HUES6 (cell line): ENCODE measurements around the gene CEP290.
A peak's percentile ranks its signal among the peaks of the same experiment; 100 is the strongest.
"Not testable (repeated sequence)": the region's sequence is repeated elsewhere in the genome, so short reads cannot be mapped to it uniquely, and the experiment has no call there.

Source experiments
- H3K27ac ChIP-seq: 2 replicates; pipeline ENCODE4 v1.7.0; 2013; ENCODE audit warnings: low read depth, mild to moderate bottlenecking, low read length, inconsistent platforms
- H3K27me3 ChIP-seq: 2 replicates; pipeline ENCODE4 v1.6.1; 2013; ENCODE audit warnings: low read length; ENCODE audit not compliant: control insufficient read depth, insufficient read depth
- H3K36me3 ChIP-seq: 2 replicates; pipeline ENCODE4 v1.6.1; 2013; ENCODE audit warnings: low read length; ENCODE audit not compliant: control insufficient read depth, insufficient read depth
- H3K4me1 ChIP-seq: 2 replicates; pipeline ENCODE4 v1.6.1; 2013; ENCODE audit warnings: low read length; ENCODE audit not compliant: control insufficient read depth, insufficient read depth
- H3K4me3 ChIP-seq: 2 replicates; pipeline ENCODE4 v1.5.1; 2013; ENCODE audit warnings: low read depth, low read length
- H3K9ac ChIP-seq: one replicate; pipeline ENCODE4 v1.6.1; 2013; ENCODE audit warnings: mild to moderate bottlenecking, low read length
- H3K9me3 ChIP-seq: 2 replicates; pipeline ENCODE4 v1.6.1; 2013; ENCODE audit warnings: low read depth, low read length; ENCODE audit not compliant: control insufficient read depth, insufficient read depth

The CEP290 gene

GRCh38 chr12:88044035-88044434 lies 97.9 kb downstream of the CEP290 start:
- Histone ChIP-seq H3K27me3 (no peaks in the 10 kb centered on the region), H3K36me3 (peaks cover 57% of the 10 kb centered on the region), H3K9ac (no peak overlapping the region), H3K27ac (no peak overlapping the region), H3K9me3 (no peaks in the 10 kb centered on the region), H3K4me3 (no peak overlapping the region), H3K4me1 (peaks cover 5% of the 10 kb centered on the region; the same call in 1 of the 2 replicates)

- Histone ChIP-seq H3K9me3 (0 out of 2 replicates have a peak, but pooled peaks cover under 1% of the 10 kb centered on the region), H3K27ac (no peak overlapping the region), H3K4me3 (no peak overlapping the region), H3K4me1 (peaks cover 21% of the 10 kb centered on the region; the same call in 1 of the 2 replicates), H3K27me3 (no peaks in the 10 kb centered on the region), H3K36me3 (no peaks in the 10 kb centered on the region), H3K9ac (no peak overlapping the region)
Measured at GRCh38 chr12:88037770-88038169, 104.1 kb downstream of the CEP290 start.

GRCh38 chr12:88036353-88036965 lies 105.4 kb downstream of the CEP290 start:
- no peak overlapping the region for H3K27ac ChIP-seq
- no peaks in the 10 kb centered on the region for H3K36me3 ChIP-seq
- H3K27me3 ChIP-seq = no peaks in the 10 kb centered on the region
- peak overlapping the region; percentile 98 for H3K4me3 ChIP-seq
- H3K9me3 ChIP-seq = 0 out of 2 replicates have a peak, but pooled peaks cover 4% of the 10 kb centered on the region
- peaks cover 21% of the 10 kb centered on the region; the same call in 1 of the 2 replicates for H3K4me1 ChIP-seq
- peak overlapping the region; percentile 90 for H3K9ac ChIP-seq

GRCh38 chr12:88035907-88036289 lies 106.0 kb downstream of the CEP290 start:
- Histone ChIP-seq H3K4me1 (peaks cover 21% of the 10 kb centered on the region; the same call in 1 of the 2 replicates), H3K4me3 (peak overlapping the region; percentile 98), H3K27ac (peak overlapping the region; percentile 37; the same call in 1 of the 2 replicates), H3K9me3 (peaks cover 8% of the 10 kb centered on the region), H3K9ac (peak overlapping the region; percentile 90), H3K27me3 (no peaks in the 10 kb centered on the region), H3K36me3 (no peaks in the 10 kb centered on the region)

- Histone ChIP-seq H3K27me3 (no peaks in the 10 kb centered on the region), H3K36me3 (no peaks in the 10 kb centered on the region), H3K9me3 (peaks cover 14% of the 10 kb centered on the region), H3K4me1 (peaks cover 21% of the 10 kb centered on the region; the same call in 1 of the 2 replicates), H3K9ac (peak overlapping the region; percentile 90), H3K27ac (peak overlapping the region; percentile 37; the same call in 1 of the 2 replicates), H3K4me3 (peak overlapping the region; percentile 98)
Measured at GRCh38 chr12:88035271-88035906, 106.5 kb downstream of the CEP290 start.

GRCh38 chr12:88031161-88031560 lies 110.7 kb downstream of the CEP290 start:
- not testable (repeated sequence) for H3K27ac ChIP-seq, H3K27me3 ChIP-seq, H3K4me3 ChIP-seq, H3K9ac ChIP-seq, H3K4me1 ChIP-seq, H3K36me3 ChIP-seq
- H3K9me3 ChIP-seq = peaks cover 16% of the 10 kb centered on the region

GRCh38 chr12:88029093-88029665 lies 112.7 kb downstream of the CEP290 start, which contains the start of gene C12orf50:
C12orf50 (minus strand) TSS chr12:88029401; CDS start chr12:88026962, 2,439 bp downstream.
- no peaks in the 10 kb centered on the region for H3K4me1 ChIP-seq
- no peaks in the 10 kb centered on the region for H3K36me3 ChIP-seq
- no peak within 1 kb of the TSS for H3K27ac ChIP-seq
- H3K9me3 ChIP-seq = peaks cover 16% of the 10 kb centered on the region
- H3K27me3 ChIP-seq = no peaks in the 10 kb centered on the region
- no peak within 1 kb of the TSS for H3K9ac ChIP-seq
- H3K4me3 ChIP-seq = no peak within 1 kb of the TSS

- H3K9ac ChIP-seq = no peak overlapping the region
- H3K27me3 ChIP-seq = no peaks in the 10 kb centered on the region
- H3K36me3 ChIP-seq = no peaks in the 10 kb centered on the region
- H3K9me3 ChIP-seq = peaks cover 10% of the 10 kb centered on the region
- no peaks in the 10 kb centered on the region for H3K4me1 ChIP-seq
- no peak overlapping the region for H3K27ac ChIP-seq
- H3K4me3 ChIP-seq = no peak overlapping the region
Measured at GRCh38 chr12:88026196-88026595, 115.7 kb downstream of the CEP290 start.

GRCh38 chr12:88017964-88018363 lies 123.9 kb downstream of the CEP290 start:
- H3K4me3 ChIP-seq = no peak overlapping the region

GRCh38 chr12:88015825-88016224 lies 126.1 kb downstream of the CEP290 start:
- Histone ChIP-seq H3K27ac (no peak overlapping the region), H3K27me3 (no peaks in the 10 kb centered on the region), H3K4me1 (no peaks in the 10 kb centered on the region)

More at GRCh38 chr12:88017964-88018363, 123.9 kb downstream of the CEP290 start:
- Histone ChIP-seq H3K27me3 (no peaks in the 10 kb centered on the region), H3K9ac (no peak overlapping the region), H3K36me3 (no peaks in the 10 kb centered on the region), H3K4me1 (no peaks in the 10 kb centered on the region), H3K27ac (no peak overlapping the region), H3K9me3 (peaks cover 30% of the 10 kb centered on the region)

GRCh38 chr12:88011755-88012154 lies 130.1 kb downstream of the CEP290 start:
- H3K36me3 ChIP-seq = no peaks in the 10 kb centered on the region
- no peaks in the 10 kb centered on the region for H3K27me3 ChIP-seq
- H3K9ac ChIP-seq = no peak overlapping the region
- H3K27ac ChIP-seq = no peak overlapping the region
- H3K9me3 ChIP-seq = peaks cover 3% of the 10 kb centered on the region
- H3K4me1 ChIP-seq = no peaks in the 10 kb centered on the region
- no peak overlapping the region for H3K4me3 ChIP-seq

More at GRCh38 chr12:88015825-88016224, 126.1 kb downstream of the CEP290 start:
- Histone ChIP-seq H3K9ac (no peak overlapping the region), H3K9me3 (peaks cover 30% of the 10 kb centered on the region), H3K36me3 (no peaks in the 10 kb centered on the region), H3K4me3 (no peak overlapping the region)
